Kidney epithelial cell (primary cell): ENCODE data around the gene KIF17. TPM values are rescaled to one million over a fixed set of nuclear protein-coding genes. Genes with fewer than 3 reads are reported as not detected.

Experiments used
- DNase-seq: peaks from one replicate; pipeline ENCODE4 v3.0.0-alpha.2; 2010; ENCODE audit warnings: low read depth
- H3K27me3 ChIP-seq: 2 replicates; pipeline ENCODE4 v1.6.0; 2011; ENCODE audit warnings: low read length; ENCODE audit not compliant: control insufficient read depth, insufficient read depth
- H3K36me3 ChIP-seq: 2 replicates; pipeline ENCODE4 v1.5.1; 2011; ENCODE audit warnings: low read length; ENCODE audit not compliant: control insufficient read depth, insufficient read depth
- H3K4me3 ChIP-seq: 2 replicates; pipeline ENCODE4 v1.5.1; 2011; ENCODE audit warnings: low read depth, mild to moderate bottlenecking, control low read depth, low read length
- total RNA-seq: library from RNA; depleted of rRNA; stranded (reverse); fragments of >200 nt; gene quantifications from 2 replicates; pipeline ENCODE4 v1.2.3, GENCODE V29; 2015
- TF ChIP-seq, protein P1 (sequence below): IDR thresholded peaks from 2 replicates; pipeline ENCODE4 v1.5.1; 2011; ENCODE audit warnings: mild to moderate bottlenecking, moderate library complexity, low read length, control low read depth, inconsistent platforms; ENCODE audit not compliant: insufficient read depth, poor library complexity, severe bottlenecking

KIF17 gene
- 1.3 and 1.6 TPM in 2 replicates for total RNA-seq

GRCh38 chr1:20717452-20718342 is at the start of gene KIF17:
Gene KIF17, minus strand, starts transcription at chr1:20718007. Its CDS starts 301 bp downstream, at chr1:20717706.
- DNase-seq: peak; percentile 38
- Histone ChIP-seq H3K36me3 (no peaks in the 10 kb centered on the region), H3K4me3 (peak within 1 kb of the TSS; percentile 46), H3K27me3 (no peaks in the 10 kb centered on the region)
- TF ChIP-seq, protein P1, sequence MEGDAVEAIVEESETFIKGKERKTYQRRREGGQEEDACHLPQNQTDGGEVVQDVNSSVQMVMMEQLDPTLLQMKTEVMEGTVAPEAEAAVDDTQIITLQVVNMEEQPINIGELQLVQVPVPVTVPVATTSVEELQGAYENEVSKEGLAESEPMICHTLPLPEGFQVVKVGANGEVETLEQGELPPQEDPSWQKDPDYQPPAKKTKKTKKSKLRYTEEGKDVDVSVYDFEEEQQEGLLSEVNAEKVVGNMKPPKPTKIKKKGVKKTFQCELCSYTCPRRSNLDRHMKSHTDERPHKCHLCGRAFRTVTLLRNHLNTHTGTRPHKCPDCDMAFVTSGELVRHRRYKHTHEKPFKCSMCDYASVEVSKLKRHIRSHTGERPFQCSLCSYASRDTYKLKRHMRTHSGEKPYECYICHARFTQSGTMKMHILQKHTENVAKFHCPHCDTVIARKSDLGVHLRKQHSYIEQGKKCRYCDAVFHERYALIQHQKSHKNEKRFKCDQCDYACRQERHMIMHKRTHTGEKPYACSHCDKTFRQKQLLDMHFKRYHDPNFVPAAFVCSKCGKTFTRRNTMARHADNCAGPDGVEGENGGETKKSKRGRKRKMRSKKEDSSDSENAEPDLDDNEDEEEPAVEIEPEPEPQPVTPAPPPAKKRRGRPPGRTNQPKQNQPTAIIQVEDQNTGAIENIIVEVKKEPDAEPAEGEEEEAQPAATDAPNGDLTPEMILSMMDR: no peak

- Histone ChIP-seq H3K4me3 (no peak overlapping the region), H3K36me3 (peaks cover 2% of the 10 kb centered on the region), H3K27me3 (no peaks in the 10 kb centered on the region)
- TF ChIP-seq, protein P1: no peak
- DNase-seq: no peak
Observed at GRCh38 chr1:20767271-20767670, 49.5 kb upstream of the KIF17 start.

GRCh38 chr1:20763417-20763816 is 45.6 kb upstream of the KIF17 start:
- TF ChIP-seq, protein P1: no peak
- H3K4me3 ChIP-seq: no peak overlapping the region
- no peaks in the 10 kb centered on the region for H3K27me3 ChIP-seq
- no peak for DNase-seq
- peaks cover 4% of the 10 kb centered on the region for H3K36me3 ChIP-seq

- no peaks in the 10 kb centered on the region for H3K27me3 ChIP-seq
- TF ChIP-seq, protein P1: no peak
- peaks cover 4% of the 10 kb centered on the region for H3K36me3 ChIP-seq
- H3K4me3 ChIP-seq: no peak overlapping the region
- no peak for DNase-seq
Observed at GRCh38 chr1:20760322-20760721, 42.5 kb upstream of the KIF17 start.

GRCh38 chr1:20753589-20753988 is 35.8 kb upstream of the KIF17 start:
- peaks cover 3% of the 10 kb centered on the region for H3K36me3 ChIP-seq
- no peaks in the 10 kb centered on the region for H3K27me3 ChIP-seq
- TF ChIP-seq, protein P1: no peak
- peak; percentile 7 for DNase-seq
- no peak overlapping the region for H3K4me3 ChIP-seq
